Osteoblast (primary cell): ENCODE results near the gene TTLL5. TPM values are rescaled to one million over a fixed set of nuclear protein-coding genes. Genes with fewer than 3 reads are reported as not detected.

Source experiments
- DNase-seq: peaks from one replicate; pipeline ENCODE4 v3.0.0; 2011; ENCODE audit warnings: low spot score, mixed read lengths; ENCODE audit not compliant: insufficient read length; ENCODE audit errors: missing footprints
- H2AFZ ChIP-seq: 2 replicates; pipeline ENCODE4 v1.6.0; 2011; ENCODE audit warnings: mild to moderate bottlenecking, low read length
- H3K27ac ChIP-seq: 2 replicates; pipeline ENCODE4 v1.5.1; 2011; ENCODE audit warnings: mild to moderate bottlenecking, low read depth, low read length, moderate library complexity
- H3K27me3 ChIP-seq: 2 replicates; pipeline ENCODE4 v1.6.0; 2012; ENCODE audit warnings: mild to moderate bottlenecking, control low read depth, inconsistent platforms, low read length, moderate library complexity; ENCODE audit not compliant: insufficient read depth
- H3K36me3 ChIP-seq: 2 replicates; pipeline ENCODE4 v1.5.1; 2011; ENCODE audit warnings: mild to moderate bottlenecking, low read length, control low read depth, moderate library complexity; ENCODE audit not compliant: insufficient read depth
- H3K4me1 ChIP-seq: 2 replicates; pipeline ENCODE4 v1.5.1; 2011; ENCODE audit warnings: mild to moderate bottlenecking, low read length, control low read depth, moderate library complexity; ENCODE audit not compliant: insufficient read depth
- H3K4me2 ChIP-seq: 2 replicates; pipeline ENCODE4 v1.6.0; 2011; ENCODE audit warnings: mild to moderate bottlenecking, low read length; ENCODE audit not compliant: insufficient read depth
- H3K4me3 ChIP-seq: fragments of 200-600 bp; sonication (generic); 3 replicates; pipeline ENCODE4 v1.5.1; 2012; ENCODE audit warnings: mild to moderate bottlenecking, low read length, inconsistent platforms; ENCODE audit not compliant: insufficient read depth
- H3K79me2 ChIP-seq: 2 replicates; pipeline ENCODE4 v1.6.0; 2012; ENCODE audit warnings: mild to moderate bottlenecking, low read length, control low read depth, inconsistent platforms; ENCODE audit not compliant: insufficient read depth
- H3K9me3 ChIP-seq: 2 replicates; pipeline ENCODE4 v1.5.1; 2011; ENCODE audit warnings: low read depth, low read length, control low read depth
- H4K20me1 ChIP-seq: 2 replicates; pipeline ENCODE4 v1.6.0; 2012; ENCODE audit warnings: mild to moderate bottlenecking, low read length, control low read depth; ENCODE audit not compliant: insufficient read depth
- CTCF ChIP-seq: IDR thresholded peaks from 2 replicates; pipeline ENCODE4 v1.5.1; 2011; ENCODE audit warnings: mild to moderate bottlenecking, low read depth, low read length, moderate library complexity; ENCODE audit errors: extremely low read depth
- total RNA-seq: library from RNA; depleted of rRNA; stranded (reverse); fragments of >200 nt; gene quantifications from 2 replicates; pipeline ENCODE4 v1.2.3, GENCODE V29; 2012

The TTLL5 gene
- total RNA-seq, 1 donor, result 30.4 TPM

- DNase-seq, result no peak
- no peaks in the 10 kb centered on the region for H3K9me3 ChIP-seq
- H3K4me1 ChIP-seq, result no peaks in the 10 kb centered on the region
- no peak overlapping the region for H3K4me3 ChIP-seq
- no peak overlapping the region for H3K4me2 ChIP-seq
- no peak for TF ChIP-seq CTCF
- no peaks in the 10 kb centered on the region for H4K20me1 ChIP-seq
- no peaks in the 10 kb centered on the region for H3K79me2 ChIP-seq
- no peak overlapping the region for H2AFZ ChIP-seq
- H3K27ac ChIP-seq, result no peak overlapping the region
- no peaks in the 10 kb centered on the region for H3K27me3 ChIP-seq
- peaks cover 9% of the 10 kb centered on the region for H3K36me3 ChIP-seq
Measured at GRCh38 chr14:75783602-75784313, 122.7 kb downstream of the TTLL5 start.

- no peak overlapping the region for H3K27ac ChIP-seq
- no peak for TF ChIP-seq CTCF
- H2AFZ ChIP-seq, result no peak overlapping the region
- H3K27me3 ChIP-seq, result no peaks in the 10 kb centered on the region
- H3K36me3 ChIP-seq, result peaks cover 9% of the 10 kb centered on the region
- no peak overlapping the region for H3K4me2 ChIP-seq
- H4K20me1 ChIP-seq, result no peaks in the 10 kb centered on the region
- H3K4me3 ChIP-seq, result no peak overlapping the region
- H3K79me2 ChIP-seq, result no peaks in the 10 kb centered on the region
- H3K4me1 ChIP-seq, result no peaks in the 10 kb centered on the region
- no peak for DNase-seq
- no peaks in the 10 kb centered on the region for H3K9me3 ChIP-seq
Measured at GRCh38 chr14:75784314-75784686, 123.3 kb downstream of the TTLL5 start.

GRCh38 chr14:75793806-75794205, 132.8 kb downstream of the TTLL5 start:
- DNase-seq, result no peak
- H4K20me1 ChIP-seq, result no peaks in the 10 kb centered on the region
- H2AFZ ChIP-seq, result no peak overlapping the region
- no peaks in the 10 kb centered on the region for H3K27me3 ChIP-seq
- peaks cover 2% of the 10 kb centered on the region for H3K36me3 ChIP-seq
- H3K27ac ChIP-seq, result no peak overlapping the region
- H3K4me3 ChIP-seq, result no peak overlapping the region
- H3K4me1 ChIP-seq, result peaks cover 9% of the 10 kb centered on the region
- no peaks in the 10 kb centered on the region for H3K79me2 ChIP-seq
- no peaks in the 10 kb centered on the region for H3K9me3 ChIP-seq
- peak; percentile 38 for TF ChIP-seq CTCF
- no peak overlapping the region for H3K4me2 ChIP-seq

- peak; percentile 22 for DNase-seq
- Histone ChIP-seq H4K20me1 (no peaks in the 10 kb centered on the region), H3K4me3 (no peak overlapping the region), H3K4me2 (no peak overlapping the region), H3K79me2 (no peaks in the 10 kb centered on the region), H3K9me3 (no peaks in the 10 kb centered on the region), H3K27ac (peak overlapping the region; percentile 12), H2AFZ (peak overlapping the region; percentile 33), H3K4me1 (peaks cover 9% of the 10 kb centered on the region), H3K36me3 (peaks cover 2% of the 10 kb centered on the region), H3K27me3 (no peaks in the 10 kb centered on the region)
- peak; percentile 65 for TF ChIP-seq CTCF
Measured at GRCh38 chr14:75794615-75795038, 133.6 kb downstream of the TTLL5 start.
